GM10266 (cell line): Measurements from ENCODE around the gene LRRC26.

Experiments
- DNase-seq: peaks from one replicate; pipeline ENCODE4 v3.0.0; 2012; ENCODE audit errors: extremely low spot score
- CTCF ChIP-seq: IDR thresholded peaks from 2 replicates; pipeline ENCODE4 v1.5.1; 2012; ENCODE audit warnings: mild to moderate bottlenecking, low read depth; ENCODE audit not compliant: control insufficient read depth, insufficient read depth; ENCODE audit errors: missing control alignments

The LRRC26 gene

GRCh38 chr9:137169896-137170358 is at the start of gene LRRC26:
Gene LRRC26 (minus strand): TSS chr9:137170051. CDS start chr9:137169943, 108 bp downstream.
- no peak for DNase-seq
- TF ChIP-seq CTCF, result no peak

GRCh38 chr9:137218754-137219271 is 49.0 kb upstream of the LRRC26 start:
- DNase-seq, result no peak
- TF ChIP-seq CTCF, result no peak

- TF ChIP-seq CTCF, result no peak
- no peak for DNase-seq
These were observed 48.4 kb upstream of the LRRC26 start for GRCh38 chr9:137218212-137218753.

GRCh38 chr9:137217276-137218211 is 47.7 kb upstream of the LRRC26 start:
- TF ChIP-seq CTCF, result no peak
- no peak for DNase-seq

GRCh38 chr9:137216188-137216965 is 46.5 kb upstream of the LRRC26 start:
- no peak for DNase-seq
- TF ChIP-seq CTCF, result no peak

GRCh38 chr9:137215196-137215986 is 45.5 kb upstream of the LRRC26 start:
- DNase-seq, result no peak
- TF ChIP-seq CTCF, result no peak
